ENCODE results near the gene MAN2B2. TPM values are rescaled to one million over a fixed set of nuclear protein-coding genes. Genes with fewer than 3 reads are reported as not detected.
A peak's percentile ranks its signal among the peaks of the same experiment; 100 is the strongest.

The MAN2B2 gene
- total and polyA plus RNA-seq, 2 of the 4 experiments (the other 2 are of a cell fraction): 13.4 to 34.1 TPM

DNA sequence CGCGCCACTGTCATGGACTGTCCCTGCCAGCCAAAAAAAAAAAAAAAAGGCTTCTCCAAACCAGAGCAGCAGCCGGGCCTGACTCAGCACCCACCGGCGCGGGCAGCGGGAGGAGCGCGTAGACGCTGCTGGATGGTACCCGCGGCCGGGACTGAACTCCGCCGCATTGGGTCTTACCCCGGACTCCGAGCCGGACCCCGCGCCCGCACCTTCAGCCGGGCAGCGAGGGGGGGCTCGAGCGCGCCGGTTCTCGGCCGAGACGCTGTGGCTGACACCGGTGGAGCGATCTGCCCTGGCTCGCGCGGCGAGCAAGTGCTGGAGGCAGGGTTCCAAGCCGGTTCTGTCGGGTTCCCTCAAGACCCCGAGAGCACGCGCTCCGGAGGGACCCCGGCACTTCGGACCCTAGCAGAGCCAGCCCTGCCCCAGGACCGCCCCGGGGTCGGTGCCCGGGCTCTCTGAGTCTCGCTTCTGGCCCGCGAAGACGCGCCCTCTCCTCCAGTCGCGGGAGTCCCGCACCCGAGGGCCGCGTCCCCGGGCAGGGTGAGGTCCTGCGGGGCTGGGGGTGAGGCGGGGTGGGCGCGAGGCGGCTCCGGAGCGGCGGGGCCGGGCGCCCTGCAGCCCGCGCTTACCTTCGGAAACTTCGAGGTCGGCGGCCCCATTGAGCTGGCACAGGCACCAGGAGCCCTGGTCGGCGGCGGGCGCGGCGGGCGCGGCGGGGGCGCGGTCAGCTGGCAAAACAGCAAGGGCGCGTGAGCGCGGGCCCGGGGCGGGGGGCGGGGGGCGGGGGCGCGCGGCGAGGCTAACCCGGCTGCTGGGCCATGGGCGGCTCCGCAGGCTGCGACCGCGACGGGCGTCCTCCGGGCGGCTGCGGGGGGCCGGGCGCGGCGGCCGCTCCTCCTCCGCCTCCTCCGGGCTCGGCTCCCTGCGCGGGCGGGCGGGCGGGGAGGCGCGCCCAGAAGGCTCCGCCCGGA is 11.8 kb upstream of the MAN2B2 start:
- Histone ChIP-seq H2AK9ac (replicated peaks; ENCODE audit: low read depth, low read length, poor library complexity) (no peak overlapping the region), H3K4me3 (ENCODE audit: insufficient read depth, low read depth, low read length) (0 out of 2 replicates have a peak overlapping the region, but pooled peaks have one; percentile 9), H3K36me3 (ENCODE audit: control insufficient read depth, insufficient read depth, low read length) (no peaks in the 10 kb centered on the region), H3K4ac (ENCODE audit: low read depth, low read length) (no peak overlapping the region), H3K9me3 (ENCODE audit: control insufficient read depth, insufficient read depth, low read length) (peaks cover 8% of the 10 kb centered on the region), H3K27ac (ENCODE audit: insufficient read depth, low read length) (no peak overlapping the region), H4K8ac (ENCODE audit: low read depth in 2 of 2, low read length in 2 of 2) (no peak overlapping the region), H4K5ac (ENCODE audit: low read depth, low read length) (no peak overlapping the region), H3K9ac (ENCODE audit: low read depth, low read length) (no peak overlapping the region), H4K20me1 (ENCODE audit: insufficient read depth, low read length) (no peaks in the 10 kb centered on the region; the same call in 1 of the 2 replicates), H3K4me1 (ENCODE audit: control insufficient read depth, insufficient read depth, low read length) (peaks cover 3% of the 10 kb centered on the region; the same call in 1 of the 2 replicates), H4K91ac (ENCODE audit: insufficient read depth, low read depth, low read length) (no peak overlapping the region), H2AK5ac (ENCODE audit: low read depth, low read length) (no peak overlapping the region), H2BK20ac (ENCODE audit: low read depth, low read length) (no peak overlapping the region), H3K27me3 (ENCODE audit: control insufficient read depth, insufficient read depth, low read length) (peaks cover 69% of the 10 kb centered on the region), H2BK120ac (ENCODE audit: low read depth, low read length) (no peak overlapping the region), H3K14ac (replicated peaks; ENCODE audit: low read depth, low read length) (no peak overlapping the region), H3K79me1 (ENCODE audit: low read depth in 1 of 2, low read length in 2 of 2) (no peaks in the 10 kb centered on the region), H2BK15ac (ENCODE audit: low read depth, low read length) (no peak overlapping the region), H3K18ac (ENCODE audit: low read depth, low read length) (no peak overlapping the region), H2AFZ (replicated peaks; ENCODE audit: low read length, poor library complexity) (peak overlapping the region; percentile 34), H3K9me1 (ENCODE audit: insufficient read depth, low read length) (no peaks in the 10 kb centered on the region), H3K56ac (ENCODE audit: extremely low read depth, insufficient read depth, low read length) (no peak overlapping the region), H3K23ac (ENCODE audit: low read depth, low read length) (no peak overlapping the region), H2BK5ac (ENCODE audit: low read depth, low read length, poor library complexity, severe bottlenecking) (no peak overlapping the region), H3K4me2 (ENCODE audit: low read depth, low read length) (no peak overlapping the region; the same call in 1 of the 2 replicates)
- WGBS, 2 experiments (ENCODE audit: extremely low coverage in 2 of 2, insufficient read length in 1 of 2): 1% methylated on average over 60 of the region's 127 CpGs; no CpG with 5 or more reads in 1 of the 2 experiments
- in situ Hi-C loops (cut with MboI; ENCODE audit: low sequenced_read_pairs): no loop called here
- no TSS peak for BruUV-seq (replicated peaks)
- intact Hi-C loops (cut with micrococcal nuclease): no loop called here
- CTCF ChIA-PET: interaction anchor here (1.1 kb wide), 1 partner anchor 17 kb away, joined by 3 read pairs; no protein-coding TSS in a partner anchor
- dilution Hi-C loops (cut with HindIII; ENCODE audit: low sequenced_read_pairs, unreplicated experiment): no loop called here
- no peak for DNase-seq
- POLR2A ChIA-PET (ENCODE audit: unreplicated experiment): no interaction called here
- ATAC-seq (ENCODE audit: low read depth): peak; percentile 40
- TF ChIP-seq CEBPB (IDR thresholded peaks at IDR 0.05; ENCODE audit: low read depth, low read length): no peak
- TF ChIP-seq RAD21 (IDR thresholded peaks at IDR 0.05; ENCODE audit: low read length): no peak
- no peak for TF ChIP-seq POLR2A (IDR thresholded peaks at IDR 0.05; ENCODE audit: low read depth, low read length)
- no peak for TF ChIP-seq CHD1 (IDR thresholded peaks at IDR 0.05; ENCODE audit: low read depth, low read length)
- no peak for TF ChIP-seq NFE2L2 (IDR thresholded peaks at IDR 0.05; ENCODE audit: low read depth, low read length)
- TF ChIP-seq, protein P1, sequence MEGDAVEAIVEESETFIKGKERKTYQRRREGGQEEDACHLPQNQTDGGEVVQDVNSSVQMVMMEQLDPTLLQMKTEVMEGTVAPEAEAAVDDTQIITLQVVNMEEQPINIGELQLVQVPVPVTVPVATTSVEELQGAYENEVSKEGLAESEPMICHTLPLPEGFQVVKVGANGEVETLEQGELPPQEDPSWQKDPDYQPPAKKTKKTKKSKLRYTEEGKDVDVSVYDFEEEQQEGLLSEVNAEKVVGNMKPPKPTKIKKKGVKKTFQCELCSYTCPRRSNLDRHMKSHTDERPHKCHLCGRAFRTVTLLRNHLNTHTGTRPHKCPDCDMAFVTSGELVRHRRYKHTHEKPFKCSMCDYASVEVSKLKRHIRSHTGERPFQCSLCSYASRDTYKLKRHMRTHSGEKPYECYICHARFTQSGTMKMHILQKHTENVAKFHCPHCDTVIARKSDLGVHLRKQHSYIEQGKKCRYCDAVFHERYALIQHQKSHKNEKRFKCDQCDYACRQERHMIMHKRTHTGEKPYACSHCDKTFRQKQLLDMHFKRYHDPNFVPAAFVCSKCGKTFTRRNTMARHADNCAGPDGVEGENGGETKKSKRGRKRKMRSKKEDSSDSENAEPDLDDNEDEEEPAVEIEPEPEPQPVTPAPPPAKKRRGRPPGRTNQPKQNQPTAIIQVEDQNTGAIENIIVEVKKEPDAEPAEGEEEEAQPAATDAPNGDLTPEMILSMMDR (conservative IDR thresholded peaks at IDR 0.05; ENCODE audit: low read depth, low read length): no peak
- no peak for TF ChIP-seq FOS (IDR thresholded peaks at IDR 0.05; ENCODE audit: low read depth, low read length)
- TF ChIP-seq MAZ (IDR thresholded peaks at IDR 0.05; ENCODE audit: borderline replicate concordance, low read depth, low read length): no peak
- TF ChIP-seq RFX5 (IDR thresholded peaks at IDR 0.05; ENCODE audit: low read depth, low read length): no peak

All from IMR-90 (cell line).